HCT116 (cell line): Measurements from ENCODE around the gene DICER1. TPM values are rescaled to one million over a fixed set of nuclear protein-coding genes. Genes with fewer than 3 reads are reported as not detected.

Source experiments
- ATAC-seq: fragments of 200-7000 bp; cut with Tn5 transposase; 2 replicates; pipeline ENCODE4 v1.9.1; 2020; ENCODE audit warnings: mild to moderate bottlenecking, moderate library complexity
- BruUV-seq: library from RNA; stranded (reverse); fragments of 400-500 nt; replicated peaks from 2 replicates; lab custom pipeline; 2021; lab: Mats Ljungman, UMichigan
- CTCF ChIA-PET: fragments of 300-600 bp; sonication (Branson Sonifier 250); formaldehyde crosslinking; loops from one replicate; lab custom pipeline; 2021; ENCODE audit warnings: antibody characterized with exemption; lab: Charles Lee
- POLR2A ChIA-PET: fragments of 300-600, 350-600 bp; sonication (Branson Sonifier 250); formaldehyde crosslinking; loops from one replicate; lab custom pipeline; 2021; ENCODE audit warnings: antibody characterized with exemption; lab: Charles Lee
- RAD21 ChIA-PET, 2 experiments: fragments of 300-600 bp; sonication (Branson Sonifier 250); formaldehyde crosslinking; loops; one replicate each; lab custom pipeline; 2023; ENCODE audit warnings: low total read pairs in 2 of 2; ENCODE audit not compliant: uncharacterized antibody in 2 of 2, unreplicated experiment in 2 of 2, low non-redundant PET in 1 of 2; lab: Charles Lee
- DNase-seq: peaks from one replicate; pipeline ENCODE4 v3.0.0-alpha.2; 2010; ENCODE audit warnings: low read depth, low spot score
- H2AFZ ChIP-seq: fragments of 200-600 bp; shearing (Covaris generic), sonication (generic); 2 replicates; pipeline ENCODE4 v1.6.1; 2017; ENCODE audit warnings: low read depth, mixed run types, mixed read lengths, antibody characterized with exemption, low read length; ENCODE audit not compliant: poor library complexity, severe bottlenecking
- H3K27ac ChIP-seq: 2 replicates; pipeline ENCODE4 v1.5.1; 2012; ENCODE audit warnings: low read depth, low read length
- H3K27me3 ChIP-seq: fragments of 200-600 bp; sonication (generic); 2 replicates; pipeline ENCODE4 v1.6.1; 2016; ENCODE audit warnings: mixed run types, low read length, mixed read lengths; ENCODE audit not compliant: insufficient read depth
- H3K36me3 ChIP-seq, 2 experiments: fragments of 200-500 bp in 1 of 2; fragments of 200-600 bp in 1 of 2; sonication (Bioruptor generic) in 1 of 2; sonication (generic) in 1 of 2; 2 replicates each; pipeline versions ENCODE4 v1.5.1 to v1.6.1; 2014 to 2016; ENCODE audit warnings: low read length in 2 of 2, inconsistent platforms in 1 of 2, mixed read lengths in 1 of 2, mixed run types in 1 of 2; ENCODE audit not compliant: insufficient read depth in 2 of 2, control insufficient read depth in 1 of 2
- H3K4me1 ChIP-seq, 2 experiments: fragments of 200-600 bp in 1 of 2; sonication (generic) in 1 of 2; 2 replicates each; pipeline versions ENCODE4 v1.5.1 to v1.6.1; 2012 to 2017; ENCODE audit warnings: low read length in 2 of 2, inconsistent platforms in 1 of 2, mild to moderate bottlenecking in 1 of 2, mixed read lengths in 1 of 2, mixed run types in 1 of 2, moderate library complexity in 1 of 2; ENCODE audit not compliant: insufficient read depth in 2 of 2, control insufficient read depth in 1 of 2
- H3K4me2 ChIP-seq: fragments of 200-600 bp; sonication (generic); 2 replicates; pipeline ENCODE4 v1.6.1; 2017; ENCODE audit warnings: mixed run types, low read length, mixed read lengths
- H3K4me3 ChIP-seq, 2 experiments: fragments of 200-600 bp in 1 of 2; sonication (generic) in 1 of 2; replicated peaks in 1 of 2; 2 replicates each; pipeline ENCODE4 v1.5.1; 2011 to 2016; ENCODE audit warnings: low read length in 2 of 2, control low read depth in 1 of 2, low read depth in 1 of 2, mild to moderate bottlenecking in 1 of 2, mixed read lengths in 1 of 2, mixed run types in 1 of 2
- H3K79me2 ChIP-seq: fragments of 200-600 bp; sonication (generic); 2 replicates; pipeline ENCODE4 v1.6.1; 2017; ENCODE audit warnings: mild to moderate bottlenecking, mixed run types, low read length, moderate library complexity, mixed read lengths; ENCODE audit not compliant: insufficient read depth
- H3K9ac ChIP-seq: fragments of 200-600 bp; sonication (generic); 2 replicates; pipeline ENCODE4 v1.6.1; 2016; ENCODE audit warnings: low read length, mixed read lengths
- H3K9me2 ChIP-seq: fragments of 200-600 bp; sonication (generic), shearing (Covaris generic); 2 replicates; pipeline ENCODE4 v1.6.1; 2017; ENCODE audit warnings: mixed run types, mild to moderate bottlenecking, moderate library complexity; ENCODE audit not compliant: insufficient read depth
- H3K9me3 ChIP-seq, 2 experiments: fragments of 200-500 bp in 1 of 2; fragments of 200-600 bp in 1 of 2; sonication (Bioruptor generic) in 1 of 2; sonication (generic) in 1 of 2; 2 replicates each; pipeline ENCODE4 v1.6.1; 2014 to 2017; ENCODE audit warnings: low read length in 2 of 2, mixed read lengths in 2 of 2, inconsistent platforms in 1 of 2, low read depth in 1 of 2, mild to moderate bottlenecking in 1 of 2, mixed run types in 1 of 2, moderate library complexity in 1 of 2; ENCODE audit not compliant: control insufficient read depth in 1 of 2, insufficient read depth in 1 of 2
- H4K20me1 ChIP-seq: fragments of 200-600 bp; sonication (generic), shearing (Covaris generic); 2 replicates; pipeline ENCODE4 v1.6.1; 2017; ENCODE audit warnings: mixed run types, mild to moderate bottlenecking, moderate library complexity; ENCODE audit not compliant: insufficient read depth
- ELF1 ChIP-seq: IDR thresholded peaks from 2 replicates; pipeline ENCODE4 v1.6.1; 2012; ENCODE audit warnings: low read depth, borderline replicate concordance
- EZH2phosphoT487 ChIP-seq: fragments of 200-600 bp; IDR thresholded peaks from 2 replicates; pipeline ENCODE4 v1.6.1; 2018; ENCODE audit warnings: antibody characterized with exemption, borderline replicate concordance
- JUND ChIP-seq: IDR thresholded peaks from 2 replicates; pipeline ENCODE4 v1.6.1; 2012
- MAX ChIP-seq: IDR thresholded peaks from 2 replicates; pipeline ENCODE4 v1.6.1; 2012
- POLR2A ChIP-seq: IDR thresholded peaks from 2 replicates; pipeline ENCODE4 v1.7.0; 2011; ENCODE audit warnings: borderline replicate concordance; ENCODE audit not compliant: insufficient read depth, insufficient read length; ENCODE audit errors: extremely low read depth
- RAD21 ChIP-seq: IDR thresholded peaks from 2 replicates; pipeline ENCODE4 v1.6.1; 2012; ENCODE audit warnings: low read depth, mild to moderate bottlenecking
- SRF ChIP-seq: IDR thresholded peaks from 2 replicates; pipeline ENCODE4 v1.6.1; 2012; ENCODE audit warnings: low read depth
- TCF7L2 ChIP-seq: IDR thresholded peaks from 2 replicates; pipeline ENCODE4 v1.7.0; 2011; ENCODE audit warnings: borderline replicate concordance, inconsistent platforms; ENCODE audit not compliant: insufficient read depth, insufficient read length; ENCODE audit errors: extremely low read depth
- ZFX ChIP-seq: fragments of 450-650 bp; IDR thresholded peaks from 2 replicates; pipeline ENCODE4 v1.6.1; 2017
- intact Hi-C: fragments of 100-400 bp; cut with micrococcal nuclease; formaldehyde crosslinking; loops from 2 replicates; pipeline ENCODE4 v1.10.0; 2022
- total RNA-seq: library from RNA; stranded (reverse); gene quantifications from one replicate; pipeline ENCODE4 v1.2.1, GENCODE V29; 2021; ENCODE audit not compliant: unreplicated experiment
- TF ChIP-seq, protein P1 (sequence below): IDR thresholded peaks from 2 replicates; pipeline ENCODE4 v1.6.1; 2012; ENCODE audit warnings: low read depth

DICER1 gene
- total RNA-seq, 1 experiment from 2014 or later: 38.6 TPM

GRCh38 chr14:95200404-95200803, 43.1 kb upstream of the DICER1 start (continued):
- TF ChIP-seq, protein P1, sequence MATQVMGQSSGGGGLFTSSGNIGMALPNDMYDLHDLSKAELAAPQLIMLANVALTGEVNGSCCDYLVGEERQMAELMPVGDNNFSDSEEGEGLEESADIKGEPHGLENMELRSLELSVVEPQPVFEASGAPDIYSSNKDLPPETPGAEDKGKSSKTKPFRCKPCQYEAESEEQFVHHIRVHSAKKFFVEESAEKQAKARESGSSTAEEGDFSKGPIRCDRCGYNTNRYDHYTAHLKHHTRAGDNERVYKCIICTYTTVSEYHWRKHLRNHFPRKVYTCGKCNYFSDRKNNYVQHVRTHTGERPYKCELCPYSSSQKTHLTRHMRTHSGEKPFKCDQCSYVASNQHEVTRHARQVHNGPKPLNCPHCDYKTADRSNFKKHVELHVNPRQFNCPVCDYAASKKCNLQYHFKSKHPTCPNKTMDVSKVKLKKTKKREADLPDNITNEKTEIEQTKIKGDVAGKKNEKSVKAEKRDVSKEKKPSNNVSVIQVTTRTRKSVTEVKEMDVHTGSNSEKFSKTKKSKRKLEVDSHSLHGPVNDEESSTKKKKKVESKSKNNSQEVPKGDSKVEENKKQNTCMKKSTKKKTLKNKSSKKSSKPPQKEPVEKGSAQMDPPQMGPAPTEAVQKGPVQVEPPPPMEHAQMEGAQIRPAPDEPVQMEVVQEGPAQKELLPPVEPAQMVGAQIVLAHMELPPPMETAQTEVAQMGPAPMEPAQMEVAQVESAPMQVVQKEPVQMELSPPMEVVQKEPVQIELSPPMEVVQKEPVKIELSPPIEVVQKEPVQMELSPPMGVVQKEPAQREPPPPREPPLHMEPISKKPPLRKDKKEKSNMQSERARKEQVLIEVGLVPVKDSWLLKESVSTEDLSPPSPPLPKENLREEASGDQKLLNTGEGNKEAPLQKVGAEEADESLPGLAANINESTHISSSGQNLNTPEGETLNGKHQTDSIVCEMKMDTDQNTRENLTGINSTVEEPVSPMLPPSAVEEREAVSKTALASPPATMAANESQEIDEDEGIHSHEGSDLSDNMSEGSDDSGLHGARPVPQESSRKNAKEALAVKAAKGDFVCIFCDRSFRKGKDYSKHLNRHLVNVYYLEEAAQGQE: no peak
- TF ChIP-seq ZFX (no peak), RAD21 (no peak), EZH2phosphoT487 (no peak)

DNA sequence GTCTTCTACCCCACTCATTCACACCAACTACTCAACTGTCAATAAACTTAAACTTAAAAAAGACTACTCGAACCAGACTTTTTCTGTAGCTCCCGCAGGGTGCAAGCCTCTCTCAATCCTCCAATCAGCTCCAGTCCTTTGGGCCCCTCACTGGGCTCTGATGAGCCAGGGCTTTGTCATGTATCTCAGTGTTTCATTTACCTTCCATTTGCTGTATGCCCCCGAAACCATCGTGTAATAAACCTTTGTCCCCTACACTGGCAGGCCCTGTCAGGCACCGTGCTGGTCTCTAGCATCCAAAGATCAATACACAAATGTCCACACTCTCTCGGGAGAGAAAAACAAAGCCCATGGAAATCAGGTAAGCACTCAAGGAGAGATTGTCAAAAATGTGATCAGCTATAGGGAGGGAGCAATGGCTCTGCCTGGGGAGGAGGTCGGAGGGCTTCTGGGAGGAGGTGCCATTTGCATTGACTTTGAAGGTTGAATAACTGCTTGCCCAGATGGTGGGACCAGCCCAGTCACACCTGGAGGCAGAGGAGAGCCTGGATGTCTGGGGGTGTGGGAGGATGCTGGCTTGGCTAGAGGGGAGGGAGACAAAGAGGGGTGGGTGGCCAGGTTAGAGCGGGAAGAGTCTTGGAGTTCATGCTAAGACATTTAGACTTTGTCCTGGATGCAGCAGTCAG, 42.1 kb upstream of the DICER1 start:
- Histone ChIP-seq H3K9me3 (no peaks in the 10 kb centered on the region; a peak in 1 of 4 replicates), H3K27ac (no peak overlapping the region), H3K4me2 (no peak overlapping the region), H3K27me3 (no peaks in the 10 kb centered on the region), H3K36me3 (peaks cover 4 to 12% of the 10 kb centered on the region in 2 experiments), H3K79me2 (no peaks in the 10 kb centered on the region), H3K4me1 (peaks cover 3 to 14% of the 10 kb centered on the region in 2 experiments; a peak in 3 of 4 replicates), H2AFZ (no peak overlapping the region), H4K20me1 (no peaks in the 10 kb centered on the region), H3K4me3 (no peak overlapping the region), H3K9me2 (no peaks in the 10 kb centered on the region), H3K9ac (no peak overlapping the region)
- RAD21 ChIA-PET: no interaction called here
- DNase-seq: no peak
- ATAC-seq: no peak
- BruUV-seq: no TSS peak
- intact Hi-C loops: no loop called here
- no peak for TF ChIP-seq JUND
- no peak for TF ChIP-seq MAX
- TF ChIP-seq ELF1: no peak
- no peak for TF ChIP-seq POLR2A
- no peak for TF ChIP-seq SRF
- no peak for TF ChIP-seq TCF7L2
- POLR2A ChIA-PET: no interaction called here
- CTCF ChIA-PET: no interaction called here
